Stimulated activated CD8-positive, alpha-beta memory T cell treated with anti-CD3 and anti-CD28 coated beads, Interleukin-7, amount 100 ng/mL, for 4 hours (primary cell): ENCODE measurements around the gene SGTB.
"Not testable (repeated sequence)": the region's sequence is repeated elsewhere in the genome, so short reads cannot be mapped to it uniquely, and the experiment has no call there.

Experiments
- DNase-seq, 2 donors: peaks; one replicate each; pipeline ENCODE4 v3.0.0-alpha.2; 2020; ENCODE audit warnings: low read depth in 2 of 2

SGTB gene

GRCh38 chr5:65668696-65669095 is 53.2 kb downstream of the SGTB start:
- DNase-seq = no peak

GRCh38 chr5:65663804-65664521 is 57.9 kb downstream of the SGTB start:
- no peak for DNase-seq

GRCh38 chr5:65654713-65655112 is 67.2 kb downstream of the SGTB start:
- no peak for DNase-seq

- no peak for DNase-seq
These were observed 70.8 kb downstream of the SGTB start for GRCh38 chr5:65651144-65651543.

GRCh38 chr5:65647941-65648340 is 74.0 kb downstream of the SGTB start:
- no peak for DNase-seq

- DNase-seq = no peak
These were observed 75.0 kb downstream of the SGTB start for GRCh38 chr5:65646938-65647337.

- no peak for DNase-seq
These were observed 81.7 kb downstream of the SGTB start for GRCh38 chr5:65640240-65640639.

GRCh38 chr5:65630981-65631380 is 90.9 kb downstream of the SGTB start:
- no peak for DNase-seq

GRCh38 chr5:65625743-65626142 is 96.2 kb downstream of the SGTB start:
- no peak for DNase-seq

- peak; percentile 72 to 78 for DNase-seq
These were observed 97.0 kb downstream of the SGTB start, which contains the start of the genes SHLD3 and TRAPPC13 for GRCh38 chr5:65624571-65625555. SHLD3 (plus strand) TSS chr5:65625027; CDS start chr5:65629588, 4,561 bp downstream. TRAPPC13 (plus strand) TSS chr5:65625027; CDS start chr5:65625061, 34 bp downstream.

- peak; percentile 87 to 89 for DNase-seq
These were observed 97.8 kb downstream of the SGTB start, which contains the start of gene TRIM23 for GRCh38 chr5:65624025-65624570. TRIM23 (minus strand) TSS chr5:65624333; CDS start chr5:65624274, 59 bp downstream.

GRCh38 chr5:65623482-65623881 is 98.4 kb downstream of the SGTB start:
- no peak for DNase-seq

GRCh38 chr5:65621961-65622360 is 99.9 kb downstream of the SGTB start:
- not testable (repeated sequence) for DNase-seq

GRCh38 chr5:65620021-65620420 is 101.9 kb downstream of the SGTB start:
- no peak for DNase-seq
